ENCODE results near the gene ZNF627.
"Not testable (repeated sequence)": the region's sequence is repeated elsewhere in the genome, so short reads cannot be mapped to it uniquely, and the experiment has no call there.

The ZNF627 gene

GRCh38 chr19:11558881-11559828 lies 38.1 kb upstream of the ZNF627 start, which contains the start of gene ELOF1:
ELOF1 (minus strand) TSS chr19:11559230; CDS start chr19:11554347, 4,883 bp downstream.
- Histone ChIP-seq H3K27ac (ENCODE audit: low read depth, low read length) (peak within 1 kb of the TSS; percentile 53), H3K9ac (ENCODE audit: low read depth in 1 of 2, low read length in 2 of 2) (peak within 1 kb of the TSS; percentile 43 to 83), H3K36me3 (ENCODE audit: control insufficient read depth in 1 of 2, insufficient read depth in 2 of 2, low read length in 2 of 2) (peaks cover 9 to 16% of the 10 kb centered on the region in 2 donors), H3K4me1 (ENCODE audit: control insufficient read depth in 1 of 2, insufficient read depth in 2 of 2, low read length in 2 of 2) (peaks cover 4 to 18% of the 10 kb centered on the region in 2 donors), H3K27me3 (ENCODE audit: control insufficient read depth in 1 of 2, insufficient read depth in 2 of 2, low read length in 2 of 2) (no peaks in the 10 kb centered on the region), H3K9me3 (ENCODE audit: control insufficient read depth in 1 of 2, low read length in 2 of 2) (no peaks in the 10 kb centered on the region), H3K4me3 (ENCODE audit: low read depth in 1 of 2, low read length in 2 of 2) (peak within 1 kb of the TSS; percentile 81 to 90)

- Histone ChIP-seq H3K9me3 (ENCODE audit: control insufficient read depth in 1 of 2, low read length in 2 of 2) (no peaks in the 10 kb centered on the region), H3K36me3 (ENCODE audit: control insufficient read depth in 1 of 2, insufficient read depth in 2 of 2, low read length in 2 of 2) (peaks cover 5% of the 10 kb centered on the region in 2 donors), H3K27ac (ENCODE audit: low read depth, low read length) (no peak overlapping the region), H3K9ac (ENCODE audit: low read depth in 1 of 2, low read length in 2 of 2) (no peak overlapping the region), H3K4me1 (ENCODE audit: control insufficient read depth in 1 of 2, insufficient read depth in 2 of 2, low read length in 2 of 2) (peaks cover 4 to 18% of the 10 kb centered on the region in 2 donors), H3K27me3 (ENCODE audit: control insufficient read depth in 1 of 2, insufficient read depth in 2 of 2, low read length in 2 of 2) (no peaks in the 10 kb centered on the region), H3K4me3 (ENCODE audit: low read depth in 1 of 2, low read length in 2 of 2) (no peak overlapping the region)
Measured at GRCh38 chr19:11560404-11561051, 36.8 kb upstream of the ZNF627 start.

- Histone ChIP-seq H3K4me1 (ENCODE audit: control insufficient read depth in 1 of 2, insufficient read depth in 2 of 2, low read length in 2 of 2) (no peaks in the 10 kb centered on the region), H3K4me3 (ENCODE audit: low read depth in 1 of 2, low read length in 2 of 2) (no peak overlapping the region), H3K9ac (ENCODE audit: low read depth in 1 of 2, low read length in 2 of 2) (no peak overlapping the region), H3K36me3 (ENCODE audit: control insufficient read depth in 1 of 2, insufficient read depth in 2 of 2, low read length in 2 of 2) (no peaks in the 10 kb centered on the region), H3K27me3 (ENCODE audit: control insufficient read depth in 1 of 2, insufficient read depth in 2 of 2, low read length in 2 of 2) (no peaks in the 10 kb centered on the region), H3K9me3 (ENCODE audit: control insufficient read depth in 1 of 2, low read length in 2 of 2) (no peaks in the 10 kb centered on the region), H3K27ac (ENCODE audit: low read depth, low read length) (no peak overlapping the region)
Measured at GRCh38 chr19:11563532-11563931, 33.8 kb upstream of the ZNF627 start.

- not testable (repeated sequence) for H3K4me1 ChIP-seq (ENCODE audit: control insufficient read depth in 1 of 2, insufficient read depth in 2 of 2, low read length in 2 of 2); H3K4me3 ChIP-seq (ENCODE audit: low read depth in 1 of 2, low read length in 2 of 2); H3K9me3 ChIP-seq (ENCODE audit: control insufficient read depth in 1 of 2, low read length in 2 of 2); H3K9ac ChIP-seq (ENCODE audit: low read depth in 1 of 2, low read length in 2 of 2); H3K36me3 ChIP-seq (ENCODE audit: control insufficient read depth in 1 of 2, insufficient read depth in 2 of 2, low read length in 2 of 2); H3K27ac ChIP-seq (ENCODE audit: low read depth, low read length); H3K27me3 ChIP-seq (ENCODE audit: control insufficient read depth in 1 of 2, insufficient read depth in 2 of 2, low read length in 2 of 2)
Measured at GRCh38 chr19:11564082-11564807, 33.0 kb upstream of the ZNF627 start.

- not testable (repeated sequence) for H3K36me3 ChIP-seq (ENCODE audit: control insufficient read depth in 1 of 2, insufficient read depth in 2 of 2, low read length in 2 of 2); H3K27ac ChIP-seq (ENCODE audit: low read depth, low read length); H3K4me3 ChIP-seq (ENCODE audit: low read depth in 1 of 2, low read length in 2 of 2); H3K4me1 ChIP-seq (ENCODE audit: control insufficient read depth in 1 of 2, insufficient read depth in 2 of 2, low read length in 2 of 2); H3K27me3 ChIP-seq (ENCODE audit: control insufficient read depth in 1 of 2, insufficient read depth in 2 of 2, low read length in 2 of 2); H3K9ac ChIP-seq (ENCODE audit: low read depth in 1 of 2, low read length in 2 of 2); H3K9me3 ChIP-seq (ENCODE audit: control insufficient read depth in 1 of 2, low read length in 2 of 2)
Measured at GRCh38 chr19:11565649-11565980, 31.7 kb upstream of the ZNF627 start.

GRCh38 chr19:11566164-11566563 lies 31.1 kb upstream of the ZNF627 start:
- no peaks in the 10 kb centered on the region for H3K9me3 ChIP-seq (ENCODE audit: control insufficient read depth in 1 of 2, low read length in 2 of 2)
- H3K4me3 ChIP-seq (ENCODE audit: low read depth in 1 of 2, low read length in 2 of 2) = no peak overlapping the region
- H3K27ac ChIP-seq (ENCODE audit: low read depth, low read length) = no peak overlapping the region
- H3K9ac ChIP-seq (ENCODE audit: low read depth in 1 of 2, low read length in 2 of 2) = no peak overlapping the region
- no peaks in the 10 kb centered on the region for H3K27me3 ChIP-seq (ENCODE audit: control insufficient read depth in 1 of 2, insufficient read depth in 2 of 2, low read length in 2 of 2)
- H3K4me1 ChIP-seq (ENCODE audit: control insufficient read depth in 1 of 2, insufficient read depth in 2 of 2, low read length in 2 of 2) = no peaks in the 10 kb centered on the region
- no peaks in the 10 kb centered on the region for H3K36me3 ChIP-seq (ENCODE audit: control insufficient read depth in 1 of 2, insufficient read depth in 2 of 2, low read length in 2 of 2)

- Histone ChIP-seq H3K27ac (ENCODE audit: low read depth, low read length) (no peak overlapping the region), H3K36me3 (ENCODE audit: control insufficient read depth in 1 of 2, insufficient read depth in 2 of 2, low read length in 2 of 2) (no peaks in the 10 kb centered on the region), H3K4me3 (ENCODE audit: low read depth in 1 of 2, low read length in 2 of 2) (no peak overlapping the region), H3K9me3 (ENCODE audit: control insufficient read depth in 1 of 2, low read length in 2 of 2) (no peaks in the 10 kb centered on the region), H3K4me1 (ENCODE audit: control insufficient read depth in 1 of 2, insufficient read depth in 2 of 2, low read length in 2 of 2) (no peaks in the 10 kb centered on the region), H3K9ac (ENCODE audit: low read depth in 1 of 2, low read length in 2 of 2) (no peak overlapping the region), H3K27me3 (ENCODE audit: control insufficient read depth in 1 of 2, insufficient read depth in 2 of 2, low read length in 2 of 2) (no peaks in the 10 kb centered on the region)
Measured at GRCh38 chr19:11570039-11570462, 27.2 kb upstream of the ZNF627 start.

- H3K9me3 ChIP-seq (ENCODE audit: control insufficient read depth in 1 of 2, low read length in 2 of 2); H3K27me3 ChIP-seq (ENCODE audit: control insufficient read depth in 1 of 2, insufficient read depth in 2 of 2, low read length in 2 of 2); H3K36me3 ChIP-seq (ENCODE audit: control insufficient read depth in 1 of 2, insufficient read depth in 2 of 2, low read length in 2 of 2); H3K4me1 ChIP-seq (ENCODE audit: control insufficient read depth in 1 of 2, insufficient read depth in 2 of 2, low read length in 2 of 2); H3K27ac ChIP-seq (ENCODE audit: low read depth, low read length); H3K4me3 ChIP-seq (ENCODE audit: low read depth in 1 of 2, low read length in 2 of 2); H3K9ac ChIP-seq (ENCODE audit: low read depth in 1 of 2, low read length in 2 of 2): not testable (repeated sequence)
Measured at GRCh38 chr19:11573354-11573753, 23.9 kb upstream of the ZNF627 start.

GRCh38 chr19:11573763-11574162 lies 23.5 kb upstream of the ZNF627 start:
- H3K9me3 ChIP-seq (ENCODE audit: control insufficient read depth in 1 of 2, low read length in 2 of 2); H3K9ac ChIP-seq (ENCODE audit: low read depth in 1 of 2, low read length in 2 of 2); H3K4me3 ChIP-seq (ENCODE audit: low read depth in 1 of 2, low read length in 2 of 2); H3K27ac ChIP-seq (ENCODE audit: low read depth, low read length); H3K27me3 ChIP-seq (ENCODE audit: control insufficient read depth in 1 of 2, insufficient read depth in 2 of 2, low read length in 2 of 2); H3K36me3 ChIP-seq (ENCODE audit: control insufficient read depth in 1 of 2, insufficient read depth in 2 of 2, low read length in 2 of 2): not testable (repeated sequence)
- peaks cover 11 to 13% of the 10 kb centered on the region in 2 donors for H3K4me1 ChIP-seq (ENCODE audit: control insufficient read depth in 1 of 2, insufficient read depth in 2 of 2, low read length in 2 of 2)

- Histone ChIP-seq H3K9me3 (ENCODE audit: control insufficient read depth in 1 of 2, low read length in 2 of 2) (no peaks in the 10 kb centered on the region), H3K4me1 (ENCODE audit: control insufficient read depth in 1 of 2, insufficient read depth in 2 of 2, low read length in 2 of 2) (peaks cover 12 to 16% of the 10 kb centered on the region in 2 donors), H3K27me3 (ENCODE audit: control insufficient read depth in 1 of 2, insufficient read depth in 2 of 2, low read length in 2 of 2) (no peaks in the 10 kb centered on the region), H3K36me3 (ENCODE audit: control insufficient read depth in 1 of 2, insufficient read depth in 2 of 2, low read length in 2 of 2) (no peaks in the 10 kb centered on the region), H3K9ac (ENCODE audit: low read depth in 1 of 2, low read length in 2 of 2) (no peak overlapping the region), H3K27ac (ENCODE audit: low read depth, low read length) (no peak overlapping the region), H3K4me3 (ENCODE audit: low read depth in 1 of 2, low read length in 2 of 2) (no peak overlapping the region)
Measured at GRCh38 chr19:11574689-11575088, 22.6 kb upstream of the ZNF627 start.

All from duodenal mucosa (tissue), 2 donors.